HG03139 (cell line): Measurements from ENCODE around the gene SETD3.
A peak's percentile ranks its signal among the peaks of the same experiment; 100 is the strongest.

Experiments used
- ATAC-seq: cut with Tn5 transposase; IDR thresholded peaks from one replicate; pipeline ENCODE4 v1.9.1; 2021; ENCODE audit not compliant: unreplicated experiment

The SETD3 gene

DNA sequence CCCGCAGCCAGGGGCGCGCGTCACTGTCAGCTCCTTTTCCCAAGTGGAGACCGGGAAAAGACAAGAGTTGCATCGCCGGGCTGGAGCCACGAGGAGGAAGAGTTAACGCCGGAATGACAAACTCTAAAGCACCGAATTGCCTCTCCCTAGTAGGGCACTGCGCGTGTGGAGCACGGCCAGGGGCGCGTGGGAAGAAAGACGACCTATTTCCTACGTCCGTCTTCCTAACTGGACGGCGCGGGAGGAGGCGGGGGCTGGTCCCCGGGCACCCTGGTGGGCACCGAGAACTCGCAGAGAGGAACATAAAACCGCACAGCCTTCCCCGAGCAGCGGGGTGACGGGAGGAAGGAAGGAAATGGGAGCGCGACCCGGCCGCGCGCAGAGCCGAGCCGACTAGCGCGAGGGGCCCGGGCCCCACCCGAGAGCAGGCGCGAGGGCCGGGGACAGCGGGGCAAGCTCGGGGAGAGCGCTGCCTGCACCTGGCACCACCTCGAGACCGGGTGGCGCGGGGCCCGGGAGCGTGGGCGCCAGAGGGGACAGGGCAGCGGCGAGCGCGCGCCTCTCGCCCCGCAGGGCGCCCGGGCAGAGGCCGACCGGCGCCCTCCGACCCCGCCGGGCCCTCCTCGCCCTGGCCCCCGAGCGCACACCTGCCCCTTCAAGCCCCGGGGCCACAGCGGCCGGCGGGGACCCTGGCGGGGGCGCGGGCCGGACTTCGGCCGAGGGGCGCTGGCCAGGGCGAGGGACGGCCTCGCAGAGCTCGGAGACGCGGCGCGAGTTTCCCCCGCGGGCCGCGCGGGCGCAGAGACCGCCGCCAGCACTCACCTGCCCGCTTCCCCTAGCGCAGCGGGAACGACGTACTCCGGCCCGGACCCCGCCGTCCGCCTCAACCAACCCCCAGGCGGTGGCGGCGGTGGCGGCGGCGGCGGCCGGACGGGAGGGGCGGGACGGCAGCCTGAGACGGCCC lies at the start of gene SETD3:
Gene SETD3 (minus strand): TSS at position 954 of the 964 bp plus-strand sequence. CDS start 15,054 bp downstream, outside the sequence.
- peak; percentile 3 for ATAC-seq

DNA sequence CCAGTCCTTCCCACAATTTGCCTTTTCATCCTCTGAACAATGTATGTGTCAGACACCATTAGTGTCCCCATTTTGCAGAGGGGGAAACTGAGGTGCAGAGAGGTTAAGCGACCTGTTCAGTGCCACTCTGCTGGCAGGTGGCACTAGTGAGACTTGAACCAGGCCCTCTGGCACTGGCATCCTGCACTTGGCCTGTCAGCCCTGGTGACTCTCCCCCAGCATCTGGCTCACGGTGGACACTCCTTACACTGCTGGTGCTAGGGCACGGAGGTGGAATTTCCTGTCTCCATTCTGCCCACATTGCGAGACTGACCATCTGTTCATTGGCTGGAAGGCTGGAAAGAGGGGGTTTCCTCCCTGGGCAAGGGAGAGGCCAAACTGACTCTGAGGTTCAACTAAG lies 49.2 kb upstream of the SETD3 start:
- ATAC-seq: no peak

GRCh38 chr14:99527427-99528076 lies 46.9 kb upstream of the SETD3 start:
- ATAC-seq: no peak

- no peak for ATAC-seq
Observed at GRCh38 chr14:99527026-99527425, 46.4 kb upstream of the SETD3 start.

DNA sequence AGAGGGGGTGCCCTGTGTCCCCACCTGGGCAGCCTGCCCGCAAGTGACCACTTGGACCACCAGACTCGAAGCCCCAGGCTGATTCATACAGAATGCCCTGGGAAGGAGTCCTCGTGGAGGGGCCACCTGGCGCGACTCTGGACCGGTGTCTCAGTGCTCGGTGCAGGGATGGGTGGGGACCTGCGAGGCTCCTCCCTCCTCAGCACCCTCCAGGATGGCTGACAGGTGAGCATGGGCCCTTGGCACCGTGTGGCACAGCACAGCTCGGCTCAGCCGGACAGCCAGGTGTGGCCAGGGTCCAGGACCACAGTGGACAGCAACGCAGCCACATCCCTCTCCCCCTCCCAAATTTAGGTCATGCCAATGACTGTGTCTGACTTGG lies 45.0 kb upstream of the SETD3 start:
- ATAC-seq: no peak

- ATAC-seq: no peak
Observed at GRCh38 chr14:99524804-99525698, 44.4 kb upstream of the SETD3 start.

- no peak for ATAC-seq
Observed at GRCh38 chr14:99524091-99524661, 43.5 kb upstream of the SETD3 start.

DNA sequence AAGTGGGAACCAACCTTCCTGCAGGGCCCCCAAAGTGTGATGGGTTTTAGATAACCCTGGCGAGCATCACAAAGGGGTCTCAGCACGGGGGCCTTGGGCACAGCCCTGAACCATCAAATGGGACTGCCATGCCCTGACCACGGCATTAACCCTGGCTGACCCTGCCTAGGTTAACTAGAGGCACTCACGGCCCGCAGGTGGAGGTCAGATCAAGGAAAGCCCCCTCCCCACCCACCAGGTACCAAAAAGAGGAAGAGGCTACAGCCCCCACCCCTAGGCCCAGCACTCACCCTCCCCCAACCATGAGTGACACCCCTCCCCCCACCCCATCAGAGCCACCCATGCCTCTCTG lies 43.0 kb upstream of the SETD3 start:
- no peak for ATAC-seq

- no peak for ATAC-seq
Observed at GRCh38 chr14:99522934-99523703, 42.5 kb upstream of the SETD3 start.

GRCh38 chr14:99522457-99522891 lies 41.8 kb upstream of the SETD3 start:
- no peak for ATAC-seq

GRCh38 chr14:99522025-99522401 lies 41.4 kb upstream of the SETD3 start:
- ATAC-seq: no peak

DNA sequence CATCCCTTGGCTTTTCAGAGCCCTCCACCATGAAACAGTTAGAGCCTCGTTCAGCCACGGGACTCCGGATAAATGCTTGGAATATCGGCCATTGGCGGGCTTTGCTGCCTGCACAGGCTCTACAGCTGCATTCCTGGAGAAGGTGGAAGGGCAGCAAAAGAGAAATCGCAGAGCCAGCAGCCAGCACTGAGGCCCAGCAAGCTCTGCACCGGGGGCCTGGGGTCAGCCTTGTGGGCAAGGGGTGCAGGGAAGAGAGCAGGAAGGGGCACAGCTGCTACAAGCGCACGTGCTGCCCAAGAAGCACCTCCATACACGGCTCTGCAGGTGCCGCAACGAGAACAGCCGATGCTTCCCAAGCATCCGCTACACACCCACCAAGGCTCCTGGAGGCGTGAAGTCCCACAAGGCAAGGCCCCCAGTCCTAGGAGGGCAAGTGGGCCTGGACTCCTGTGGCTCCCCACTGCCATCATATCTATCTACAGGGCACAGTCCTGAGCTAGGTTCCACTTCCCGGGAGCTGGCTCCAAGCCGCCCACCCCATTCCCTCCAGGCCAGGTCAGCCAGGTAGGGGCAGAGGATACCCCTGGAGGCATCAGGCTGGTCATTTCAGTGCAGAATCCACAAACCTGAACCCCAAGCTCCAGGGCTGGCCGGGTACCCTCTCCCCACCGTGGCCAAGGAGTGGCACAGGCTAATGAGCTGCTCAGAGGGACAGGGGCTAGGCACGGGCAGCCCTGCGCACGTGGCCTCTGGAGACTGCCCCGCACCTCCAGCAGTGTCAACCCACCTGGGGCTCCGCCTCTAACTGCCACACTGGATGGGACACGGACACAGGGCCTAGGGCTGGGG lies 40.7 kb upstream of the SETD3 start:
- ATAC-seq: no peak

DNA sequence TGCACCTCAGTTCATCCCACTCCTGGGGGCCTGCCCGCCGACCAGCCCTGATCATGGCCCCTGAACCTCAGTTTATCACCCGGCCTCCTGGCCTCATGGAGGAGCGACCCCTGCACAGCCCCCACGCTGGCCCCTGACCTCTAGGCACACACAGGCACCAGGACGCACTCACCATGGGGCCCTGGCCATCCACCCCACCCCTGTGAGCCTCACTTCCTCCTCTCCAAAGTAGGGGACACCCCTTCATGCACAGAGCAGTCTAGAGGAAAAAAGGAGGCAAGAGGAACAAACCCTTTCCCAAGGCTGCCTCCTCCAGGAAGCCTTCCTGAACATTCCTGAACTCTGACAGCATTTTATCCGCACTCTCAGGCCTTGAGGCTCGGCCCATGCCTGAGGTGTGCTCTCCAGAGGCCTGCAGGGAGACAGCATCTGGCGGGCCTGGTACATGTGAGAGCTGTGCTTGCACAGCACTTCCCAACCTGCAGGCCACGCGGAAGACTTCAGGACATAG lies 40.0 kb upstream of the SETD3 start:
- no peak for ATAC-seq

DNA sequence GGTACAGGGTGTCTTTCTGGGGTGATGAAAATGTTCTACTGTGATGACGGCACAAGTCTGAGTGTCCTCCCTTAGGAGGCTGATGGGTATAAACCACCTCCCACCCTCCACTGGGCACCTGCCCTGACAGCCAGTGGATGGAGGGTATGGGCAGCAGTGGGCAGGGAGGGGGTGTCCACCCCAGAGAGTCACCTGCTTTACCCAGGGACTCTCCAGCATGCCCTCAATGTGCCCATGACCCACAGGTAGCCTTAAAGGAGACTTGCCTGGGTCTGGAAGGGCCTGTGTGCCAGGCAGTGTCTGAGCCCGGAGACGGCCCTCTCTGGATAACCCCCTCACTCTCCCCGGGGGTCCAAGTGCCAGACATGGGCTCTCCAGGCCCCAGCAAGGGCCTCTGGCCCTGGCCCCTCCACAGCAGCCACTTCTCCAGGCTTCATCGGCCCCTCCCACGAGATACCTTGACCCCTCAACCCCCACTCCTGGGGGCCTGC lies 39.3 kb upstream of the SETD3 start:
- no peak for ATAC-seq

DNA sequence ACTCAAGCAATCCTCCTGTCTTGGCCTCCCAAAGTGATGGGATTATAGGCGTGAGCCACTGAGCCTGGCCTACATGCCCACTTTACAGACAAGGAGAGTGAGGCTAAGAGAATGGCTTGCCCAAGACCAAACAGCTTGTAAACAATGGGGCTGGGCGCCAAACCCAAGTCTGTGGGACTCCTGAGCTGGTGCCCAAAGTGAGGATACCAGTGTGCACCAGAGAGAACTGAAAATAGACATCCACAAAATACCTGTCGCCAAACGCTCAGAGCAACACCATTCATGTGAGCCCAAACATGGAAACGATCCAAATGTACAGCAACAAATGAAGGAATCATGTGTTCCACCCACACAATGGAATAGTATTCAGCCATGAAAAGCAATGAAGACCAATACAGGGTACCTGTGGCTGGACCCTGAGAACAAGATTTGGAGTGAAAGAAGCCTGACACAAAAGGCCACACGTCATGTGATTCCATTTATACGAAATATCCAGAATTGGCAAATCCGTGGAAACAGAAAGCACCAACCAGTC lies 38.8 kb upstream of the SETD3 start:
- no peak for ATAC-seq

DNA sequence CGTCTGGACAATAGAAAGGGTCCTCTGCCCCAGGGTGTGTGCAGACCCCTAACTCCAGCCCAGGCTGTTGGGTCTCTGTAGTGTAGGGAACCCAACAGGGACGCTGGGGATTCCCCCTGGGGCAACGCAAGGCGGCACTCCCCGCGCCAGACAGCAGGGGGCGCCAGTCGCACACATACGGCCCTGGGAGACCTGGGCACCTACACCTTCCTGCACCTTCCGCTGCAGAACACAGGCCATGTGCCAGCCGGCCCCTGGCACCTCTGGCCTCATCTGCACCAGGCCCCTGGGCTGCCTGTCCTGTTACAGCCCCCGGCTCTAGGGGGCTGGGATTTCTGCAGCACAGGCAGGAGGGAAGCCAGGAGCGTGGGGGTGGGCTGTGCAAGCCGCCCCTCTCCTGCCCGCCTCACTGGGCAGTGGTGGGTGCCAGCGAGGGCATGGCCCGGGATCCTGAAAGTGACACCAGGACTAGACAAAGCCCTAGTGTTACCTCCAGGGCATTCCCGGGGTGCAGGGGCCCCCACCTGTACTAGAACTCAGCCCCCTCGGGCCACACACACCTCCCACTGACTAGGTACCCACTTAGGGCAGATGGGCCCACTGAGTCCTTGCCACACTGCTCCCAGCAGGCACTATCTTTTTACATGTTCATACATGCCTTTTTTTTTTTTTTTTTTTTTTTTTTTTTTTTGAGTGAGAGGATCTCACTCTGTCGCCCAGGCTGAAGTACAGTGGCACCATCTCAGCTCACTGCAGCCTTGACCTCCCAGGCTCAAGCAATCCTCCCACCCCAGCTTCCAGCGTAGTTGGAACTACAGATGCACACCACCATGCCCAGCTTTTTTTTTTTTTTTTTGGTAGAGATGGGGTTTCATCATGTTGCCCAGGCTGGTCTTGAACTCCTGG lies 38.0 kb upstream of the SETD3 start:
- ATAC-seq: peak; percentile 63

GRCh38 chr14:99517643-99518381 lies 37.2 kb upstream of the SETD3 start:
- no peak for ATAC-seq
